ENCODE measurements around the gene ATP9B.

Gene ATP9B

DNA sequence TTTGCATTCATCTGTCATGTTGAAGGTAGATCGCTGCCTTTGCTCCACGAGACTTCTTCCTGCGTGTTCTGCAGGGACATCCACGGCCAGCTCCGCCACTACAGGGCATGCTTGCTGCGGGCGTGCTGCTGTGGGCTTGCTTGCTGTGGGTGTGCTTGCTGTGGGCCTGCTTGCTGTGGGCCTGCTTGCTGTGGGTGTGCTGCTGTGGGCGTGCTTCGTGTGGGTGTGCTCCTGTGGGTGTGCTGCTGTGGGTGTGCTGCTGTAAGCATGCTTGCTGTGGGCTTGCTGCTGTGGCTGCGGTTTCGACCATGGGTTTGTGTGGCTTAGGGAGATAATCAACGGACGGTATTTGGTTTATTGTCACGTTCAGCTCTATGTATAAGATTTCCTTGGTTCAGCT lies 165.2 kb downstream of the ATP9B start:
- no peaks in the 10 kb centered on the region for H3K4me1 ChIP-seq (ENCODE audit: control insufficient read depth, insufficient read depth, low read length, poor library complexity, severe bottlenecking)
- no peak overlapping the region for H3K4me3 ChIP-seq (ENCODE audit: extremely low read depth, insufficient read depth, low read length, poor library complexity, severe bottlenecking)
- no peak overlapping the region for H3K27ac ChIP-seq (ENCODE audit: low read depth, low read length, severe bottlenecking)
- H3K9me3 ChIP-seq (ENCODE audit: control insufficient read depth, low read length) = no peaks in the 10 kb centered on the region
- H3K36me3 ChIP-seq (ENCODE audit: control insufficient read depth, insufficient read depth, low read length) = no peaks in the 10 kb centered on the region
- WGBS, 2 experiments (ENCODE audit: insufficient coverage in 2 of 2) = 87 to 96% methylated on average over 7 to 10 of the region's 14 CpGs

DNA sequence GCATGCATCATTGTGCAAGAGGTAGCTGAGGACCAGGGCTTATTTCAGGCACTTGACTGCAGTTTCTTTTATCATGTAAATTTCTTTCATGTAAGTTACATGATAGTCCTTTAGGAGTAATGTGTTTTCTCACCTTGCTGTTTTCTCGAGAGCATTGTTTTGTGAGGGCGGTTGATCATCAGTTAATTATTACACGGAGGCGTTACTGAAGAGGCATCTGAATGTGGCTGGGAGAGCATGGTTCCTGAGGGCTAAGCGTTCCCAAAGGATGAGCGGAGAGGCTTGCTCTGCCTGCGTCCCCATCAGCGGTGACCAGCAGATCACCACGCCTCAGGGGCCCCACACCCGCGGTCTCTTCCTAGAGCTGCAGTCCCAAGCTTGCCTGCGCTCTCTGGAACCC lies 170.4 kb downstream of the ATP9B start:
- Histone ChIP-seq H3K36me3 (ENCODE audit: control insufficient read depth, insufficient read depth, low read length) (no peaks in the 10 kb centered on the region), H3K27ac (ENCODE audit: low read depth, low read length, severe bottlenecking) (no peak overlapping the region), H3K4me3 (ENCODE audit: extremely low read depth, insufficient read depth, low read length, poor library complexity, severe bottlenecking) (no peak overlapping the region), H3K4me1 (ENCODE audit: control insufficient read depth, insufficient read depth, low read length, poor library complexity, severe bottlenecking) (no peaks in the 10 kb centered on the region), H3K9me3 (ENCODE audit: control insufficient read depth, low read length) (no peaks in the 10 kb centered on the region)
- WGBS, 2 experiments (ENCODE audit: insufficient coverage in 2 of 2) = 90 to 94% methylated on average over 10 to 12 of the region's 12 CpGs

DNA sequence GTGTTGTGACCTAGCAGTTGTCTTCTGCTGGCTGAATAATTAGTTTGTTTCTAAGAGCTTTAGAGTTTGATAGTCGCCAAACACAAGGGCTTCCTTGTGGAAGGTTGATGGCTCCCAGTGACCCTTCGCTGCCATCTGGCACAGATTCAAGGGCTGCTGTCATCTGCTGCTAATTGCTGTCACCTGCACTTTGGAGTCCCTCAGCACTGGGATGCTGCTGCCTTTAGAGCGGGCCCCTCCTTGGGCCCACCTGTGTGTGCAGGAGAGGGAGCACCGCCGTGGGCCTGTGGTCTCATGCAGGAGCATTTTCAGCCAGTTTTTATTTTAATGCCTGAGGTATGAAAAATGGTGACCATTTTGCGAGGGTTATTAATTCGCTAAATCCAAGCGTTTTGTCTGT lies 172.6 kb downstream of the ATP9B start:
- H3K27ac ChIP-seq (ENCODE audit: low read depth, low read length, severe bottlenecking) = no peak overlapping the region
- H3K36me3 ChIP-seq (ENCODE audit: control insufficient read depth, insufficient read depth, low read length) = no peaks in the 10 kb centered on the region
- WGBS, 2 experiments (ENCODE audit: insufficient coverage in 2 of 2) = 94 to 98% methylated on average over 5 to 8 of the region's 8 CpGs
- H3K4me3 ChIP-seq (ENCODE audit: extremely low read depth, insufficient read depth, low read length, poor library complexity, severe bottlenecking) = no peak overlapping the region
- no peaks in the 10 kb centered on the region for H3K4me1 ChIP-seq (ENCODE audit: control insufficient read depth, insufficient read depth, low read length, poor library complexity, severe bottlenecking)
- H3K9me3 ChIP-seq (ENCODE audit: control insufficient read depth, low read length) = no peaks in the 10 kb centered on the region

DNA sequence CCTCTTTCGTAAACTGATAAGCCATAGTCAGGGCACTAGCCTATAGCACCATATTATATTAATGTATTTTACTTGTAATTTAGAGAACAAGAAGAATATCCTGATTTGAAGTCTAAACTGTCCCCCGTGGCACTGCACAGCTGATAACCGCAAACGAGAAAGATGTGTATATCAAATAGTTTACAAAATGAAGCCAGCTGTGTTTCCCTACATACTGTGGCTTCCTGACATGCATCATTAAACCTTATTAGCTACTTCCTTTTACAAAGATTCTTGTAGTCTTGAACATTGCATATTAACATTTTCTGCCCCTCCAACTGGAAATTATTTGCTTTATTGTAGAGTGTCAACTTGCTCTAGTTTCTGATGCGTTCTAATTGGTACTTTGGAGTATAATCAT lies 173.1 kb downstream of the ATP9B start:
- no peak overlapping the region for H3K4me3 ChIP-seq (ENCODE audit: extremely low read depth, insufficient read depth, low read length, poor library complexity, severe bottlenecking)
- H3K27ac ChIP-seq (ENCODE audit: low read depth, low read length, severe bottlenecking) = no peak overlapping the region
- H3K4me1 ChIP-seq (ENCODE audit: control insufficient read depth, insufficient read depth, low read length, poor library complexity, severe bottlenecking) = no peaks in the 10 kb centered on the region
- no peaks in the 10 kb centered on the region for H3K9me3 ChIP-seq (ENCODE audit: control insufficient read depth, low read length)
- no peaks in the 10 kb centered on the region for H3K36me3 ChIP-seq (ENCODE audit: control insufficient read depth, insufficient read depth, low read length)
- 93% methylated on average over 3 of the region's 5 CpGs; no CpG with 5 or more reads in 1 of the 2 experiments for WGBS, 2 experiments (ENCODE audit: insufficient coverage in 2 of 2)

DNA sequence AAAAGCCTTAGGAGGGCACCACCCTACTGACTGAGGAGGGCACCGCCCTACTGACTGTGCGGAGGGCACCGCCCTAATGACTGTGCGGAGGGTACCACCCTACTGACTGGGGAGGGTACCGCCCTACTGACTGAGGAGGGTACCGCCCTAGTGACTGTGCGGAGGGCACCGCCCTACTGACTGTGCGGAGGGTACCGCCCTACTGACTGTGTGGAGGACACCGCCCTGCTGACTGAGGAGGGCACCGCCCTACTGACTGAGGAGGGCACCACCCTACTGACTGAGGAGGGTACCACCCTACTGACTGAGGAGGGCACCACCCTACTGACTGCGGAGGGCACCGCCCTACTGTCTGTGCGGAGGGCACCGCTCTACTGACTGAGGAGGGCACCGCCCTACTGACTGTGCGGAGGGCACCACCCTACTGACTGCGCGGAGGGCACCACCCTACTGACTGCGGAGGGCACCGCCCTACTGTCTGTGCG lies 176.4 kb downstream of the ATP9B start:
- Histone ChIP-seq H3K36me3 (ENCODE audit: control insufficient read depth, insufficient read depth, low read length) (no peaks in the 10 kb centered on the region), H3K4me3 (ENCODE audit: extremely low read depth, insufficient read depth, low read length, poor library complexity, severe bottlenecking) (no peak overlapping the region), H3K4me1 (ENCODE audit: control insufficient read depth, insufficient read depth, low read length, poor library complexity, severe bottlenecking) (no peaks in the 10 kb centered on the region), H3K9me3 (ENCODE audit: control insufficient read depth, low read length) (no peaks in the 10 kb centered on the region), H3K27ac (ENCODE audit: low read depth, low read length, severe bottlenecking) (no peak overlapping the region)
- WGBS, 2 experiments (ENCODE audit: insufficient coverage in 2 of 2) = 88 to 95% methylated on average over 14 to 16 of the region's 23 CpGs

DNA sequence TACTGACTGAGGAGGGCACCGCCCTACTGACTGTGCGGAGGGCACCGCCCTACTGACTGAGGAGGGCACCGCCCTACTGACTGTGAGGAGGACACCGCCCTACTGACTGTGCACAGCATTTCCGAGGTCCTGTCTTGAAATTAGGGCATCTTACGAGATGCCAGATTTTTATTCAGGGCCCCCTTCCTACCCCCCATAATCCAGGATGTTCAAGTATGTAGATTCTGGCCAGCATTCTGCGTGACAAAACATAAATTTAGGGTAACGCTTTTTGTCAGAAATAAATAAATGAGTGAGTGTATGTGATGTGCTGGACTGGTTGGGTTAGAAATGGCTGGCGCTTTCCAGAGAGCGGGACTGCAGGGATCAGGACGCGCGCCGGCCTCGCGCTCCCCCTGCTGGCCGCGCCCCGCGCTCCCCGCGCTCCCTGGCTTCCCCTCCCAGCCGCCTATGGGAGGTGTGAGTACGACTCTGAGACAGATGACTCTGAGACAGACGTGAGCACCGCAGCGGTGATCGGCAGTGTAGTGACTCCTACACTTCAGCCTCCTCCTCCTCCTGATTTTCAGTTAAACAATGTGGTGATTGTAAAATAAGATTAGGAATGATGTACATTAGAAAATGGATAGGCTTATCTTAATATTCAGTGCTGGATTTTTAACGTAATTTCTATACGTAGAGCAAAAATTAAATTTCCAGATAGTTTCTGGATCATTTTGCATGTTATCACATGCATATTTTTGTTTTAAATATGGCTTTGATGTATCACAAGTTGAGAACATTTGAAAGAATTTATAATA lies 177.3 kb downstream of the ATP9B start:
- H3K27ac ChIP-seq (ENCODE audit: low read depth, low read length, severe bottlenecking) = no peak overlapping the region
- no peaks in the 10 kb centered on the region for H3K4me1 ChIP-seq (ENCODE audit: control insufficient read depth, insufficient read depth, low read length, poor library complexity, severe bottlenecking)
- WGBS, 2 experiments (ENCODE audit: insufficient coverage in 2 of 2) = 26 to 28% methylated on average over 16 of the region's 31 CpGs
- no peaks in the 10 kb centered on the region for H3K36me3 ChIP-seq (ENCODE audit: control insufficient read depth, insufficient read depth, low read length)
- H3K4me3 ChIP-seq (ENCODE audit: extremely low read depth, insufficient read depth, low read length, poor library complexity, severe bottlenecking) = no peak overlapping the region
- H3K9me3 ChIP-seq (ENCODE audit: control insufficient read depth, low read length) = no peaks in the 10 kb centered on the region

DNA sequence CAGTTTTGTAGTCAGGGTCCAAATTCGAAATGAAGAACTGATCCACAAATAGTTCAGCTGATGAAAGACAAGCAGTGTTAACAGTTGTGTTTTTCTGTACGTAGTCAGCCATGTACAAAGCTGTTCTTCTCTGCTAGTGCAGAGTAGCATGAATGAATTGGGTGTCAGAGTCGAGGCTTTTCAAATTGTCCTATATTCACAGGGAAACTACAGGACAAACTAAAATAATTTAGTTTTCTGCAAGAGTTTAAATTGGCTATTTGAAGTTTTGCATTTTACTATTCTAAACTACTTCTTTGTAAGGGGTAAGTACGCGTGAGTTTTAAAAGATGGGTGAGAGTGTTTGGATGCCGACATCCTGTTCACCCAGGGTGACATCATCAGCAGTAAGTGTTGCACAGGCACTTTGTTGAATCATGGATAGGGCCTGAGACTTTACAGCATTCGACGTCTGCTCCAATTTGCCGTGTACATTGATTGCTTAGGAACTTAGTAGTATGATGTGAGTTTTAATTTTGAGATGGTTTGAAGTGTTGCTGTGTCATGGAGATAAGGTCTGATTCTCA lies 179.4 kb downstream of the ATP9B start:
- H3K9me3 ChIP-seq (ENCODE audit: control insufficient read depth, low read length) = no peaks in the 10 kb centered on the region
- H3K4me1 ChIP-seq (ENCODE audit: control insufficient read depth, insufficient read depth, low read length, poor library complexity, severe bottlenecking) = no peaks in the 10 kb centered on the region
- H3K4me3 ChIP-seq (ENCODE audit: extremely low read depth, insufficient read depth, low read length, poor library complexity, severe bottlenecking) = no peak overlapping the region
- WGBS, 2 experiments (ENCODE audit: insufficient coverage in 2 of 2) = 84 to 93% methylated on average over 3 to 7 of the region's 9 CpGs
- H3K36me3 ChIP-seq (ENCODE audit: control insufficient read depth, insufficient read depth, low read length) = no peaks in the 10 kb centered on the region
- no peak overlapping the region for H3K27ac ChIP-seq (ENCODE audit: low read depth, low read length, severe bottlenecking)

DNA sequence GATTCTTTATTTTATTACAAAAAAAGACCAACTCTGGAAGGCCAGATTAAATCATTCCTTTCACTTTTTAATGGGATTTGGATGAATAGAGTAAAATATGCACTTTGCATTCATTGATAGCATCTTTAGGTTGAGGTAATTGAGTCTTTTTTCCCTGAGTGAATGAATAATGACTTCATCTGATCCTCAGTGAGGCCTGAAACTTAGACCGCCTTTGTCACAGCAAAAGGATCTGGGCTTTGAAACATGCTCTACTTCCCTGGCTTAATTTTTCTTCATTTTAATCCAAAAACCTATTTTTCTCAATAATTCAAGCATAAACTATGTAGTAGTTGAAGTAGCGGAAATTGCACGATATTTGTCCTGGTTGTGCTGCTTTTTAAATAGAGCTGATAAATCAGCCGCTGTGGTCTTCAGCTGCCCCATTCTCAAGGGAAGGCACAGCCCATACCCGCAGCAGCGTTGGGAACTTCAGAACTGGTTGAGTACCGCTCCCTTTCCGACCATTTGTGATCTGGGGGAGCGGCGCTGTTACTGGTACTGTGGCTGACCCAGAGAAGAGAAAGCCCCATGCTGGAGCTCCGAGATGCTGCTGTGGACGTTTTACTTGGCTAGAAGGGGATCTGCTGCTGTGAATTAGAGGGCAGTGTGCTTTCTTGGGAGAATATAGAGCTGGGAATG lies 181.2 kb downstream of the ATP9B start:
- no peaks in the 10 kb centered on the region for H3K4me1 ChIP-seq (ENCODE audit: control insufficient read depth, insufficient read depth, low read length, poor library complexity, severe bottlenecking)
- no peak overlapping the region for H3K27ac ChIP-seq (ENCODE audit: low read depth, low read length, severe bottlenecking)
- H3K9me3 ChIP-seq (ENCODE audit: control insufficient read depth, low read length) = no peaks in the 10 kb centered on the region
- WGBS, 2 experiments (ENCODE audit: insufficient coverage in 2 of 2) = 81 to 86% methylated on average over 5 to 11 of the region's 12 CpGs
- H3K36me3 ChIP-seq (ENCODE audit: control insufficient read depth, insufficient read depth, low read length) = no peaks in the 10 kb centered on the region
- no peak overlapping the region for H3K4me3 ChIP-seq (ENCODE audit: extremely low read depth, insufficient read depth, low read length, poor library complexity, severe bottlenecking)

DNA sequence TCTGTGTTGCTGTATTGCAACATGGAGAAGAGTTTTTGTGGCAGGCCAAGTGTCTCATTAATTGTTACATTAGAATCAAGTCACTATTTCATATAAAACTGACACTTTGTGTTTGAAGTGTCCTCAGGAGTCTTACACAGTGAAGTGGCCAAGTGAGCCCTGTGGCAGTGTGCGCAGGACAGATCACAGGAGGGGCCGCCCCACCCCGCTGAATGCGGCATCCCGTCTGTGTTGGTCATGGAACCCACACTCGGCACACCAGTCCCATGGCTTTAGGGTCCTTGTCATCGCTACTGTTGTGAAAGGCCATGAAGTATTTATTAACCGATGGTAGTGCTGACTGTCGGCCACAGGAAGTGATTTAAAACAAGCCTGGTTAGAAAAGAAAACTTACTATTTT lies 181.8 kb downstream of the ATP9B start:
- WGBS, 2 experiments (ENCODE audit: insufficient coverage in 2 of 2) = 92 to 97% methylated on average over 6 to 7 of the region's 9 CpGs
- Histone ChIP-seq H3K4me1 (ENCODE audit: control insufficient read depth, insufficient read depth, low read length, poor library complexity, severe bottlenecking) (no peaks in the 10 kb centered on the region), H3K27ac (ENCODE audit: low read depth, low read length, severe bottlenecking) (no peak overlapping the region), H3K4me3 (ENCODE audit: extremely low read depth, insufficient read depth, low read length, poor library complexity, severe bottlenecking) (no peak overlapping the region), H3K36me3 (ENCODE audit: control insufficient read depth, insufficient read depth, low read length) (no peaks in the 10 kb centered on the region), H3K9me3 (ENCODE audit: control insufficient read depth, low read length) (no peaks in the 10 kb centered on the region)

DNA sequence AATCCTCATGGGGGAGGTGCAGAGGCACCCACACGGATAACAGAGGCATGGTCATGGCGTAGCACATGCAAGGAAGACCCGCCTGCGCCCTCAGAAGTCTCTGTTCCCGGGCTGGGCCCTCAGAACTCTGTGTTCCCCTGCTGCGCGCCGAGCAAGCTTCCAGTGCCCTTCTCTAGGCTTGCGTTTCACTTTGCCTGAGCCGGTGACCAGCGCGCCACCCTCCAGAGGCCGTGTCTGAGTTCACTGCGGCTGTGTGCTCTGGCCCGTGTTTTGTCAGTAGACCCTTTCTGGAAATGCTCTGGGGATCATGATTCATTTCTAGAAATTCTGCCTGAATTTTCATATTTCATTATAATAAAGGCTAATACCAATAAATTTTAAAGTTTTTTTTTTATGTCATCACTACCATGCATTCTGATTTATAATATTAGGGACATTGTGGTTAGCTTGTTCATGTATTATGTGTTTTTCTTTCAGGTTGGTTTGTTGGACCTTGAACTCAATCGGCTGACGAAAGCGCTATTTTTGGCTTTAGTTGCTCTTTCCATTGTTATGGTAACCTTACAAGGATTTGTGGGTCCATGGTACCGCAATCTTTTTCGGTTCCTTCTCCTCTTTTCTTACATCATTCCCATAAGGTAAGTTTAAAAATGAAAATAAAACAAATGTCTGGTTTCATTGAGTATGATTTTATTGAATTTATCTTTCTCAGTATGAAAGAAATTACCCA lies 183.9 kb downstream of the ATP9B start:
- Histone ChIP-seq H3K4me1 (ENCODE audit: control insufficient read depth, insufficient read depth, low read length, poor library complexity, severe bottlenecking) (no peaks in the 10 kb centered on the region), H3K9me3 (ENCODE audit: control insufficient read depth, low read length) (no peaks in the 10 kb centered on the region), H3K4me3 (ENCODE audit: extremely low read depth, insufficient read depth, low read length, poor library complexity, severe bottlenecking) (no peak overlapping the region), H3K27ac (ENCODE audit: low read depth, low read length, severe bottlenecking) (no peak overlapping the region), H3K36me3 (ENCODE audit: control insufficient read depth, insufficient read depth, low read length) (no peaks in the 10 kb centered on the region)
- WGBS, 2 experiments (ENCODE audit: insufficient coverage in 2 of 2) = 95 to 96% methylated on average over 14 to 15 of the region's 20 CpGs

Measured in mesodermal cell (in vitro differentiated cells).